Lower lobe of right lung (tissue), 2 donors: ENCODE measurements around the gene EYA2. TPM values are rescaled to one million over a fixed set of nuclear protein-coding genes. Genes with fewer than 3 reads are reported as not detected.

Source experiments
- ATAC-seq, 2 donors: fragments of 200-7000 bp; cut with Tn5 transposase; one replicate each; pipeline ENCODE4 v1.9.1; 2020 to 2022; ENCODE audit warnings: mild to moderate bottlenecking in 2 of 2, moderate library complexity in 2 of 2
- DNase-seq: peaks from one replicate; pipeline ENCODE4 v3.0.0-alpha.2; 2020
- H3K27ac ChIP-seq: fragments of 200-600 bp; one replicate; pipeline ENCODE4 v1.8.0; 2022
- H3K27me3 ChIP-seq: fragments of 200-600 bp; one replicate; pipeline ENCODE4 v1.8.0; 2022; ENCODE audit warnings: low read depth
- H3K36me3 ChIP-seq: fragments of 200-600 bp; one replicate; pipeline ENCODE4 v1.8.0; 2022; ENCODE audit warnings: mild to moderate bottlenecking
- H3K4me1 ChIP-seq: fragments of 200-600 bp; one replicate; pipeline ENCODE4 v1.8.0; 2022
- H3K4me3 ChIP-seq: fragments of 200-600 bp; one replicate; pipeline ENCODE4 v1.8.0; 2022; ENCODE audit warnings: mild to moderate bottlenecking
- H3K9me3 ChIP-seq: fragments of 200-600 bp; one replicate; pipeline ENCODE4 v1.8.0; 2022
- CTCF ChIP-seq: fragments of 200-600 bp; IDR thresholded peaks from one replicate; pipeline ENCODE4 v1.8.0; 2022; ENCODE audit warnings: antibody characterized with exemption, mild to moderate bottlenecking
- intact Hi-C: fragments of 100-400 bp; cut with DNase I; formaldehyde crosslinking; loops from one replicate; pipeline ENCODE4 v1.11.0; 2022
- total RNA-seq: library from RNA; stranded (reverse); fragmentation: NEBNext Ultra II Directional; extraction: Animal tissue kit (Norgen Biotek cat#: 25700); gene quantifications from one replicate; pipeline ENCODE4 v1.2.1, GENCODE V29; 2021
- donor health status: DM: no; HTN: yes; CAD: no; lungs with severe emphysema.

The EYA2 gene
- total RNA-seq, 1 donor from 2014 or later: 3.5 TPM

- no peaks in the 10 kb centered on the region for H3K36me3 ChIP-seq
- no peak for DNase-seq
- intact Hi-C loops: no loop called here
- no peak overlapping the region for H3K27ac ChIP-seq
- no peak for TF ChIP-seq CTCF
- no peak for ATAC-seq
- H3K4me3 ChIP-seq: no peak overlapping the region
- H3K4me1 ChIP-seq: peaks cover 16% of the 10 kb centered on the region
- no peaks in the 10 kb centered on the region for H3K27me3 ChIP-seq
- H3K9me3 ChIP-seq: no peaks in the 10 kb centered on the region
Measured at GRCh38 chr20:47125758-47126591, 231.3 kb downstream of the EYA2 start.

GRCh38 chr20:47126709-47127108 lies 232.1 kb downstream of the EYA2 start:
- intact Hi-C loops: no loop called here
- ATAC-seq (no peak), DNase-seq (no peak)
- peaks cover 16% of the 10 kb centered on the region for H3K4me1 ChIP-seq
- TF ChIP-seq CTCF: no peak
- H3K27me3 ChIP-seq: no peaks in the 10 kb centered on the region
- no peaks in the 10 kb centered on the region for H3K36me3 ChIP-seq
- no peaks in the 10 kb centered on the region for H3K9me3 ChIP-seq
- no peak overlapping the region for H3K4me3 ChIP-seq
- H3K27ac ChIP-seq: no peak overlapping the region

- intact Hi-C loops: no loop called here
- no peak overlapping the region for H3K27ac ChIP-seq
- H3K4me1 ChIP-seq: peaks cover 16% of the 10 kb centered on the region
- H3K27me3 ChIP-seq: no peaks in the 10 kb centered on the region
- no peak overlapping the region for H3K4me3 ChIP-seq
- H3K9me3 ChIP-seq: no peaks in the 10 kb centered on the region
- ATAC-seq (no peak), DNase-seq (no peak)
- no peak for TF ChIP-seq CTCF
- H3K36me3 ChIP-seq: no peaks in the 10 kb centered on the region
Measured at GRCh38 chr20:47127546-47127945, 232.9 kb downstream of the EYA2 start.

GRCh38 chr20:47127999-47128398 lies 233.4 kb downstream of the EYA2 start:
- no peaks in the 10 kb centered on the region for H3K9me3 ChIP-seq
- no peak for TF ChIP-seq CTCF
- DNase-seq (no peak), ATAC-seq (no peak)
- H3K27me3 ChIP-seq: no peaks in the 10 kb centered on the region
- no peaks in the 10 kb centered on the region for H3K36me3 ChIP-seq
- no peak overlapping the region for H3K4me3 ChIP-seq
- no peak overlapping the region for H3K27ac ChIP-seq
- H3K4me1 ChIP-seq: peaks cover 16% of the 10 kb centered on the region
- intact Hi-C loops: no loop called here

GRCh38 chr20:47129306-47129705 lies 234.7 kb downstream of the EYA2 start:
- intact Hi-C loops: no loop called here
- H3K9me3 ChIP-seq: no peaks in the 10 kb centered on the region
- no peak overlapping the region for H3K27ac ChIP-seq
- no peak for ATAC-seq
- H3K4me3 ChIP-seq: no peak overlapping the region
- no peak for TF ChIP-seq CTCF
- peaks cover 12% of the 10 kb centered on the region for H3K4me1 ChIP-seq
- DNase-seq: no peak
- H3K27me3 ChIP-seq: no peaks in the 10 kb centered on the region
- H3K36me3 ChIP-seq: no peaks in the 10 kb centered on the region
